GM21381 (cell line): ENCODE measurements around the gene CDK15.
"Not testable (repeated sequence)": the region's sequence is repeated elsewhere in the genome, so short reads cannot be mapped to it uniquely, and the experiment has no call there.

Source experiments
- ATAC-seq: cut with Tn5 transposase; IDR thresholded peaks from one replicate; pipeline ENCODE4 v1.9.1; 2021; ENCODE audit warnings: mild to moderate bottlenecking, moderate library complexity; ENCODE audit not compliant: unreplicated experiment

Gene CDK15

DNA sequence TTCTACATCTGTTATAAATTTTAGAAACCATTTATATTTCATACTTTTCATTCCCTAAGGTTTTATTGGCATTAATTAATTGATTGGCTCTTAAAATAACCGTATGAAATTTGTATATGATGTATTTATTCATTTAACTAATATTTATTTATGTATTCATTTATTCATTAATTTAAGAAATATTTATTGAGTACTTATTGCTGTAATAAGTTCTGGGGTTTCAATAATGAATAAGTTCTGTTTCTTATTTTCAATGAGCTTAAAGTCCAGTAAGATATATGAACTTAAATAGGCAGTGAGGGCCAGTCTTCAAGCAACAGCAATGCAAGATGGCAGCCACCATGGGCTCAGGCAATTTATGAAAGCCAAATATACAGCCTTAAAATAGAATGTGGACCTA, 17.9 kb downstream of the CDK15 start:
- ATAC-seq, result no peak

DNA sequence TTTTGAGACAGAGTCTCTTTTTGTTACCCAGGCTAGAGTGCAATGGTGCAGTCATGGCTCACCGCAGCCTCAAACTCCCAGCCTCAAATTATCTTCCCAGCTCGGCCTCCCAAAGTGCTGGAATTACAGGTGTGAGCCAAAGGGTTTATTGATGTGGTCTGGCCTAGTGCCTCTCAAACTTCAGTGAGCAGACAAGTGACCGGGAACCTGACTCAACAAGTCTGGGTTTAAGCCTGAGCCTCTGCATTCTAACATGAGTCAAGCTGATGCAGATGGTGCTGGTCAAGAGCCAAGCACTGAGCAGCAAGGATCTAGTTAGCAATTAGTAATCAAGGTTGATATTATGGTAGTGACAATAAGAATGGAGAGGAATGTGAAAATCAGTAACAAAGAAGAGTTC, 21.3 kb downstream of the CDK15 start:
- no peak for ATAC-seq

DNA sequence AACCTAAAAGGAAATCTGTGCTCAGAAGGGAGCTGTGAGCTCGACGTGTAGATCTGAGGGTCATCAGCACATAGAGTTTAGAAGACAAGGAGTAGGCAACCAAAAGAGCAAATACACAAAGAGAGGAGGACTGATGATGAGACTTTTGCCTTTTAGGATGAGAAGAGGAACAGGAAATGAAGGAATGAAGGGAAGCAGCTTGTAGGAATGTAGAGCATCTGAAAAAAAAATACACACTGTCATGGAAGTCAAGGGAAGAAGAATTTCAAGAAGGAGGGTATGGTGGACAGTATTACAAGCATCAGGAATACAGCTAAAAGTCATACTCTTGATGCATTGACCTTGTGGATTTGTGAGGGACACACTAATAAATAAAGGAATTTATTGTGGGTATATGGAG, 21.9 kb downstream of the CDK15 start:
- no peak for ATAC-seq

DNA sequence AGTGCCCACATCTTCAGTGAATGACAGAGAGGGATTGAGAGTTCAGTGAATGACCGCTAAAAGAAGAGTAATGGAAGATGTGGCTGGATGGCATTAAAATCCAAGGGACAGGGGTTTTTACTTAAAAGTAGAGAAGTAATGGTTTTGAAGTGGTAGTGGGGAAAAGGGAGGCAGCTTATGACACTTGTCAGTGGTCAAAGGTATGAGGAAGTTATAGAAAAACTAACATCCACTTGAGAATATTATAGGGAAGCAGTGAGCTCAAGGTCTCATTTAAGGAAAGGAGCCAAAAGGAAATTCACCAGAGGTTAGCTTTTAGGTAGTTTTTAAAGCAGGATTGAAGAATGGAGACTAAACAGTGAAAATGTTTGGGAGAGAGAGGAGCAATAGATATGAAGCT, 24.3 kb downstream of the CDK15 start:
- no peak for ATAC-seq

DNA sequence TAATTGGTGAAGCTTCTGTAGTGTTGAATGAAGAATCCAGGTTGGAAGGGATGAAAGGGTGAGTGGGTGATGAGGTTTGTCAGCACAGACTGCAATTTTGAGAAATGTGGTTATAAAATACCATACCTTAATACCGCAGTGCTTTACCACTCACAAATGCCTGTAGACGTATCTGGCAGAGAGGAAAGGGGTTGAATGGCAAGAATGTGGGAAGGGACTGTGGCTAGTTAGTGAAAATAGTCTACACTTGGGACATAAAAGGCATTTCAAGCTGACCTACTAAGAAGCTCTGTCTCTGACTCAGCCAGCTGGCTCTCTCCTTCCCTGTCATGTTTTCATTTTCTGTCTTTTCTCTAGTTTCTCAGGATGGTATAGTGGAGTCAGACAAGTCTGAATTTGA, 25.1 kb downstream of the CDK15 start:
- no peak for ATAC-seq

DNA sequence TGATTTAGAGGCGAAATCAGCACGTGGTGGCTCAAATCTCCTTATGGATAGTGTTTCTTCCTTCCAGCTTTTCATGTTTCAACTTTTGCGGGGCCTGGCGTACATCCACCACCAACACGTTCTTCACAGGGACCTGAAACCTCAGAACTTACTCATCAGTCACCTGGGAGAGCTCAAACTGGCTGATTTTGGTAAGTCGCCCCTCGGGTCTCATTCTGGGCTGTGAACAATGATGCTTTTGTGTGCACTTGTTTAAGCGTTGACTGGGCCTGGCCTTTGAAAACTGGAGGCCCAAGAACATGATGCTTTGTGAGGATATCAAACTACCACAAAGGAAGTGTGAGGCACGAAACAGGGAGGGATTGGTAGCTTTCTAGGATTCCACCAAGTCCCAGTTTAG, 27.4 kb downstream of the CDK15 start:
- ATAC-seq, result no peak

DNA sequence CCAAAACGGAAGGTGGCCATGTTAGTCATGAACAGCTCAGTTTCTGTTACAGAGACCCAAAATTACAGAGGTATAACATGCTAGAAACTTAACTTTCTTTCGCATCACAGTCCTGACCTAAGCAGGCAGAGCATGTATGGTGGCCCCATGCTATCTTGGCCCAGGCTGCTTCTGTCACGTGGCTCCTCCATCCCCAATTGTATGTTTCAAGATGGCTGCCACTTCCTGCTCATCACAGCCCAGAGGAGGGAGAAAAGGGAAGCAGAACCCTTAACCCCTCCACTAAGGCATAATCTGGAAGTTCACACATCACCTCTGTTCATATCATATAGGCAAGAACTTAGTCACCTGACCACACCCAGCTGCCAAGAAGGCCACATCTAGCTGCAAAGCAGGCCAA, 28.7 kb downstream of the CDK15 start:
- no peak for ATAC-seq

DNA sequence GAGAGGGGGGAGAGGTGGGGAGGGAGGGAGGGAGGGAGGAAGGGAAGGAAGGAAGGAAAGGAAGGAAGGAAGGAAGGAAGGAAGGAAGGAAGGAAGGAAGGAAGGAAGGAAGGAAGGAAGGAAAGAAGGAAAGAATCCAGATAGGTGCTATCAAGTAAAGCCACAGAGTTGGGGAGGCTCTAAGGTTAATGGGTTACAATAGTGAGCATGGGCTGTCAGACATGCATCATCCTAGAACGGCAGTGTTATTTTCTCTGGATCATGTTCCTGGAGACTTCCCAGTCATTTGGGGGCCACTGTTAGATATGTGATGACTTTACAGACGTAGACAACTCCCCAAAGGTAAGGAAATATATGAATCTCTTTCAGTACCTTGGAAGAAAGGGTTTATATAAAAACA, 31.1 kb downstream of the CDK15 start:
- ATAC-seq, result no peak

DNA sequence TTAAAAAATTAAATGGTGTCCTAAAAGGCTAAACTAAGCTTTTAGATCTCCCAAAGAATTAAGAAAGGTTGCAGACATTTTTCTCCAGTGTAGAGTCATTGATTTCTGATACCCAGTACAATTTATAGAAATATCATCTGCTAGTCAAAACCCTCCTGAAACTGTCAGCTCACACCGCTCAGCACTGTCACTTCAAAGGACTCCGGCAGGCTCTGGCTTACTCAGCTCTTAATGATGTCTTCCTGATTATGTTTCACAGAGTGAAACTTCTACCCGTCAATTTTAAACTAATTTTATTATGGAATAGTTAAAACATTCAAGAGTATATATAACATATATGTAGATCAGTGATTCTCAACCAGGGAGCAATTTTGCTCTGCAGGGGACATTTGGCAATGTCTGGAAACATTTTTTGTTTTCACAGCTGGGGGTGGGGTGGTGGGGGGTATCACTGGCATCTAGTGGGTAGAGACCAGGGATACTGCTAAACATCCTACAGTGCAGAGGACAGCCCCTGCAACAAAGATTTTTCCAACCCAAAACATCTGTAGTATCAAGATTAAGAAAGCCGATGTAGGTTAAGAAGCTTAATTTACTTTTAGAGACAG, 31.6 kb downstream of the CDK15 start:
- ATAC-seq, result no peak

DNA sequence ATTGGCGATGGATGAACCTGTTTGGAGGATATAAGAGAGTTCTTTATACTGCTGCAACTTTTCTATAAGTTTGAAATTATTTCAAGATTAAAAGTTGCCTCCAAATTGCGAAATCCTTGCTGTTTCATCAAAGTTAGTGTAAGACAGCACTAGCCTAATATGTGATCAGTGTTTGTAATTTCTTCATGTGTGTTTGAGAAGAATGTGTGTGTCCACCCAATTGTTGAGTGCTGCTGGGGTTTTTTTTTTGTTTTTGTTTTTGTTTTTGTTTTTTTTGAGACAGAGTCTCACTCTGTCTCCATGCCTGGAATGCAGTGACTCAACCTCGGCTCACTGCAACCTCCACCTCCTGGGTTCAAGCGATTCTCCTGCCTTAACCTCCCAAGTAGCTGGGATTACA, 33.4 kb downstream of the CDK15 start:
- no peak for ATAC-seq

DNA sequence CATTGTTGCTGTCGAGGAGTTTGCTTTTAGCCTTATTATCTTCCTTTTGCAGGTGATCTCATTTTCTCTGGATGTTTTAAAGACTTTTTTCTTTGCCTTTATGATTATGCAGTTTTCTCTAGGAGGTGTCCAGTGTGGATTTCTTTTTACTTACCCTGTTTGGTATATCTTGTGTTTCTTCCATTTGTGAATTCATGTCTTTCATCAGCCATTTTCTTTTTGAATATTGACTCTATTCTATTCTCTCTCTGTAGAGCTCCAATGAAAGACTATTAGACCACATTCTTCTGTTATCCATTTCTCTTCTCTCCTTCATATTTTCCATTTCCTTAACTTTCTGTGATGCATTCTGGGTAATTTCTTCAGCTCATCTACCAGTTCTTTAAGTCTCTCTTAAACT, 34.4 kb downstream of the CDK15 start:
- ATAC-seq, result no peak

DNA sequence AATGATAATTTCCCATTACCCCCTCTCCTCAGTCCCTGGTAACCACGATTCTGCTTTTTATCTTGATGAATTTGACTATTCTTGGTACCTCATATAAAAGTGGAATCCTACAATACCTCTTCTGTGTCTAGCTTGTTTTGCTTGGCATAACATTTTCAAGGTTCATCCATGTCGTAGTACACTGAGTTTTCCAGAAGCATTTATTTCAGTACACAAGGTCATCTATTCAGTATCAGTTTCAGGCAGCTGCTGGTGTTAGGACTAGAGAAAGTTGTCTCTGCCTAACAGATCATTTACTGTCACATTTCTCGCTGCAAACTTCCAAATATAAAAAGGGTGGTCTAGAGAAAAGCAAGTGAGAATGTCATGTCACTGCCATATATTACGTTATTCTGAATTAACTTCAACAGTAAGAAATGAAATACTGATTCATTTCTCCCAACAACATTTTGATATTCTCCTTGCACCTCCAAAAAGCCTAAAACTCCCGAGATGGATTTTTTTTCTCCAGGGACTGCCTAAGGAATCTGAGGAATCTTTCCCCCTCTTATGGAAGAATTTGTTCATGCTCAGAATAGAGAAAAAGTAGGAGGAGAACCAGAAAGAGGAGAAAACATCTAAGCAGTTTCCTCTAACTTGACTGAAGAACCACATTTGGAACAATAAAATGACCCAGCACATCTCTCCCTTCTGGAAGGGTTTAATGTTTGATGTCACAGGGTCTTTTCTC, 36.0 kb downstream of the CDK15 start:
- no peak for ATAC-seq

DNA sequence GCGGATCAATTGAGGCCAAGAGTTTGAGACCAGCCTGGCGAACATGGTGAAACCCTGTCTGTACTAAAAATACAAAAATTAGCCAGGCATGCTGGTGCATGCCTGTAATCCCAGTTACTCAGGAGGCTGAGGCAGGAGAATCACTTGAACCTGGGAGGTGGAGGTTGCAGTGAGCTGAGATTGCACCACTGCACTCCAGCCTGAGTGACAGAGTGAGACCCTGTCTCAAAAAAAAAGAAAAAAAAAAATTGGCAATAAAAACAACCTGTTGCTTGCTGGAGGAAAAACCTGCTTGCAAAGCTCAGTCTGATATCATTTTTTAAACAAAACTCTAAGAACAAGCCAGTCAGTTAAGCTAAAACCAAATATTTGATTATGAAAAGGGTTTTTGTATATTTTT, 38.6 kb downstream of the CDK15 start:
- not testable (repeated sequence) for ATAC-seq

DNA sequence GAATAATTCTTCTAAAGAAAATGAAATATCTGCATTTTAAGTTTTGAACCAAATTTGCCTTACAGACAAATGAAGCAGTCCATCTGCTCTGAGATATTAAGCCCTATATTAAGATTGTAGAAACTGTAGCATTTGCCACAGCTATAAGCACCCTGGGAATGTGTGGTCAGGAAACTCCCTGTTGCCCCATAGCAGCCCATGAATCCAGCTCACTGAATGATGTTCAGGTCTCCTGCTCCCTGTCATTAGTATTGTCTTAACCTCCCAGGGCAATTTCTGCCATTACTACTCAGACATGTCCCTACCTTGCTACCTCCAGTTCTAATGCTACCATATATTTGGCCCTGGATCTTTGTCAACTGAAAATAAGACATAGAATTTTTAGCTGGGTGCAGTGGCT, 41.1 kb downstream of the CDK15 start:
- ATAC-seq, result no peak

DNA sequence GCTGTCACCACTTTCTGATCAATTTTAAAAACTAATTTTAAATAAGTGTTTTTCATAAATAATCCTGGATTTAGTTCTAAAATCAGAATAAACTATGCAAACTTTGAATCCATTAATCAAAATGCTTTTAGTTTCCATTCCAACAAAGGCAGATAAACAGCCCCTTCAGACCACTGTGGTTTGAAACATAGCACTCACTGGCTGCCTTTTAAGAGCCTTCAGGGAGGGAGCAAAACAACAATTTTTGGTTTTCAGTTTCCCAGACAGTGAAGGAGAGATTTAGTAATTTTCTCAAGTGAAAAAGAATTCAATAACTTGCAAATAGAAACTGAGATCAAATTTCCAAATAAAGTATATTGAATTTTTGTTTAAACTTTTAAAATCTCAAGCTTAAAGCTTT, 46.1 kb downstream of the CDK15 start:
- no peak for ATAC-seq

DNA sequence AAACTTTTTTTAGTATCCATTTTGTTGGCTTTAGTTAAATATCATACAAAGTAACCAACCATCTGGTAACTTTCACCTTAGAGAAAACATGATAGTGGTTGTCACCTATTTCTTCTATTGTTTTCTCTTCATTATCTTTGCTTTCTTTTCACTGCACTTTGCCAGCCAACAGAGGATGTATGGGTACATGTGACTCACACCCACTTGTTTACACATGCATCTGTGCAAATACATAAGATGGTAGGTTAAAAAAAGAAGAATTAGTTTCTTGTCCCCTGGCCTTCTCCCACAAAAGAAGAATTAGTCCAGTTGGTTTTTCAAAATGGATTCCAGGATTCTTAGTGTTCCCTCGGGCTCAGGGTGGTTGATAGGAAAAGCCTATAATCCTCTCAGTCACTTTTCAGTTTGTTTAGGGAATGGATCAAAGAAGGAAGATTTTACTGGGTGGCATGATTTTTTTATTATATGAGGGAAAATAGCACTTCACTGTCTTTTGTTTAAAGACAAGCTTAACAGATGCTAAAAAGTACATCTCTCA, 46.6 kb downstream of the CDK15 start:
- ATAC-seq, result no peak

DNA sequence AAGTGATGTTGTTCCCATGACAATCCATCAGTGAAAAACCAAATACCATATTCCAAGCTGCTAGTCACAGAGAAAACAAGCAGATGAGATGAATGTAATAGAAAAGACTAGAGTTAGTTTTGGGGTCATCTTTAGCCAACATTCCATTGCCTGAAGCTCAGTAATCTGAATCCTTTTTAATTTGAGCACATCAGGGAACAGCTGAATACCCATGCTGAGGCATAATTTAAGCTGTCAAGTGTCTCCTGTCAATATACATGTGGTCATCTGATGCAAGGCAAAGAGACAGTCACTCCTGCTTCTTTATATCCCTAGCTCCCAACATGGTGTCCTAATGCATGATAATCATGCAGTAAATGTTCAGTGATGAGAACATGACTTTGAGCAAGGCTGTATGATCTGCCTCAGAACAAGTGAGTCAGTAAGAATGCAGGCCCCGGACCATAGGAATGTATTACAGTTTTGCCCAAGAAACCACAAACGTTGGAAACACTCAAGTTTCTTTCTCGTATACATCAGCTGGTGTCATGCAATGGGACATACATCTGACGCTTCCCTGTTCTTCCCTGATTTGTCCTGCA, 48.0 kb downstream of the CDK15 start:
- ATAC-seq, result no peak

DNA sequence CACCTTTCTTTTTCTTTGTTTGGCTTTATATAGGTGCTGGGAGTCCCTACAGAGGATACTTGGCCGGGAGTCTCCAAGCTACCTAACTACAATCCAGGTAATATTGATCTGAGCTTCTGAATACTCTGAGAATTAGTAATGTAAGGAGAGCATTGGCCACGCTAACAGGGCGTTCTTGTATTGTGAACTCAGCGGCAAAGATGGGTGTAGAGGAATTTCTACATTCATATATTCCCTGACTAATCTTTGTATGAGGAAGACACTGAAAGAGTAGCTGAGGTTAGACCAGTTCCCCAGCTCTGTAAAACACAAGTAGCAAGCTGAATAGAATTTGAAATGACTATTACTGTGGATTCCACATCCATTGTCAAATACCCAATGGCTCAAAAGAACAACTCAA, 48.5 kb downstream of the CDK15 start:
- ATAC-seq, result no peak

DNA sequence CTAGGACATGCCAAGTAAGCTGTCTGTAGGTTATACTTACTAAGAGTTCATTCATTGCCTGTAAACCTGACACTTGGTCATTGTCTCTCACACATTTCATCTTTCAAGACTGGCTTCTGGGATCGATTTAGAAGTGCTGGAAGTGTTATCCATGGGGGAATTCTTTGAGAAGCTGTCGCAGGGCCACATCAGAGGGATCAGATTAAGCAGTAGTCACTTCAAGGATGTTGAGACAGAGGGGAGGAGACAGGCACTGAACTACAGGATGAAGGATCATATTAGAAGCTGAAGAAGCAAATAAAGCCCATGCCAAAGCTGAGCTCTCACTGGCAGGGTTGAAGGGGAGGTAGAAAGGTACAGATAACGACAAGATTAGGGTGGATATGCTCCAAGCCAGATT, 49.0 kb downstream of the CDK15 start:
- ATAC-seq, result no peak

DNA sequence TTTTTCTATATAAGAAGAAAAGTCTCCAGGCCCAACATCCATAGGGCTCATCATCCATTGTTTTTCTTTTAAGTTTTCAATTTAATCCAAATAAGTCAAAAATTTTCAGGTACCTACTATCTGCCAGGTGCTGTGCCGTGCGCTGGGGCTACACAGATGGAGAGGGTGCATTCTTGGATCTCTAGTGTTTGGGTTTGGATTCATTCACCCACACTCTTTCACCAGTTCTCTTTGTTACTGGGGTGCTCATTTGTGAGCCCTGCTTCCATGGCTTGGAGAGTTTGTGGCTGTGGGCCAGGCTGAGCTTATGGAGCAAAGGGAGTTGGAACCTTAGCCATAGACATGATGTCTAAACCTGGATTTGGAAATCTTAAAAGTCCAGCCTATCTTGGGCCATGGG, 51.0 kb downstream of the CDK15 start:
- no peak for ATAC-seq

DNA sequence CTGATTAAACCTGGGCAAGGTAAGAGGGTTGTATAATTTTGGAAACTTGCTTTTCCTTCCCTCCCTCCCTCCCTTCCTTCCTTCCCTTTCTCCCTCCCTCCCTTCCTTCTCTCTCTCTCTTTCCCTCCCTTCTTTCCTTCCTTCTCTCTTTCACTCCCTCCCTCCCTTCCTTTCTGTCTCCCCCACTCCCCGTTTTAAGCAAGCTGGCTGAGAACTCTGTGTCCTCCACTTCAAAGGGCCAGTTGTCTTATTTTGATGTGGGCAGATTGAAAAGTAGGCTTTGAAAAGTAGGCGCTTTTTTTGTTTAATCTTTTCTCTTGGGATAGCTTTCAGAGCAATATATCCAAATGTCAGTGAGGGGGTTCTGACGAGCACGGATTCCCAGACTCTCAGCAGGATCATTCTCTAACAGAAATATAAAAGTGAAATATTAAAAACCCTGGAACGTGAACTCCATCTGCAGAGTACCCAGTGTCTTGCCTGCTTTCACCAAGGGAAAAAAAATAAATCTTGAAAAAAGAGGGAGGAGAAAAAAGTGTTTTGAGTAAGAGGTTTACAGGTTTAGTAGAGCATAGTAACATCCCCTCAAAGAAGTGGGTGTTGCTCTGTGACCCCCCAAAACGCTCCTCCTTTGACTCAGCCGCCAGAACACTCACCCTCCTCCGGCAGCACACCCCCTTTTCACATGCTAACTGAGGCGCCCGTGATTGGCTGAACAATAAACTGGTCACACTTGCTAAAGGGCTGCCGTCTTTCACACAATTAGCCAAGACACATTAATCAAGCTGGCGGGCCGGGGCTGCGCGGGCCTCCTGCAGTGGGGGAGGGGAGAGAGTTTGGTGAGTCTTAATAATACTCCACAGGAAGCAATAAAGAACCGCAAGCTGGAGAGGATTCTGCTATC, 52.2 kb downstream of the CDK15 start:
- no peak for ATAC-seq
